NCI-H82 (cell line): ENCODE data around the gene MAT1A.
"Not testable (repeated sequence)": the region's sequence is repeated elsewhere in the genome, so short reads cannot be mapped to it uniquely, and the experiment has no call there.

Experiments
- DNase-seq: peaks from one replicate; lab custom pipeline; 2025; lab: John Stamatoyannopoulos, UW

The MAT1A gene

GRCh38 chr10:80264081-80265056, 25.1 kb downstream of the MAT1A start:
- DNase-seq = no peak

GRCh38 chr10:80261316-80262030, 28.0 kb downstream of the MAT1A start:
- DNase-seq = no peak

DNA sequence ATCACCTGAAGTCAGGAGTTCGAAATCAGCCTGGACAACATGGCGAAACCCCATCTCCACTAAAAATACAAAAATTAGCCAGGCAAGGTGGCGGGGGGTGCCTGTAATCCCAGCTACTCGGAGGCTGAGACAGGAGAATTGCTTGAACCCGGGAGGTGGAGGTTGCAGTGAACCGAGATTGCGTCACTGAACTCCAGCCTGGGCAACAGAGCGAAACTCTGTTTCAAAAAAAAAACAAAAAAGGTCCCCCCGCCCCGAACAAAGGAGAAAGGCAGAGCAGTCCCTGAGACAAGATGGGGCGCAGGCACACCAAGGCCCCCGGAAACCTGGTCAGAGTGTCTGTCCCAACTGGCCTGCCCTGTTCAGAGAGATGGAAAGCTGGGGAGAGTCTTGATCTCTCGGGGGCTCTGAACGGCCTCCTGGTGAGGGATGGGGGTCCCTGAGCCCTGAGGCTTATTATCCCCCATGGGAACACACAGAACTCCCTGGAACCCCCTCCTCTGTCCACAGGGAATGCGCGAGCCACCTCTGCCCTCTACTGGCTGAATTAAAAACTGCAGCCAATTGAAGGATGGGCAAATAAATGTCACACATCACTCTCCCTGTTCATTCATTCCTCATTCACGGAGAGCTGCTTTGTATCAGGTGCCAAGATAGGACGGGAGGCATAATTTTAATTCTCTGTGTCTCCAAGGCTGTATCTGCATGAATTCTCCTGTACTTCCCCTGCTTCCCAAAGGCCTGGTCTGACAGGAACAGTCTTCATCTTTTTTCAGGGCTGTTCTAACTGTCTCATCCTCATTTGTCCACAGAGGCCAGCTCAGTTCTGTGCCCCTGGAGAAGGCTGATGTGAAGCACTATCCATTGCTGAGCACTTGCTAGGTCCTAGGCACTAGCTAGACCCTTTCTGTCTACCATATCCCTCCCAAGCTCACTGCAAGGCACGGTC, 28.9 kb downstream of the MAT1A start:
- peak; percentile 49 for DNase-seq

- no peak for DNase-seq
These were observed 30.0 kb downstream of the MAT1A start for GRCh38 chr10:80259405-80259871.

DNA sequence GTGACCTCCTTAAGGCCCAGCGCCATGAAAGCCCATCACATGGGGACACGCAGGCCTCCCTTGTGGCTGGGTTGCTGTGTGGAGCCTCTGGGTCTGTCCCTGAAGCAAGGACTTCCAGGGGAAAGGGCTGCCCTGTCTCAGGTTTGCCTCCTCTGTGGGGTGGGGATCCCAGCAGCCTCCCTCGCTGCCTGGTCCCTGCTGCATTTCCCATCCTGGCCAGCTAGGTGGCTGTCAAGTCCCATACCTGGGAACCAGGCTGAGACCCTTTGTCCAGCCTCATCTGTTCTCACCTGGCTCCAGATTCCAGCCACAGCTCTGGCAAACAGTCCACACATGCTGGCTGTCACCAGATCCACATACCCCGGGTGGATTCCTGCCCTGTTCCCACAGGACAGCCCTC, 32.7 kb downstream of the MAT1A start:
- peak; percentile 62 for DNase-seq

- not testable (repeated sequence) for DNase-seq
These were observed 34.7 kb downstream of the MAT1A start for GRCh38 chr10:80254726-80255125.

DNA sequence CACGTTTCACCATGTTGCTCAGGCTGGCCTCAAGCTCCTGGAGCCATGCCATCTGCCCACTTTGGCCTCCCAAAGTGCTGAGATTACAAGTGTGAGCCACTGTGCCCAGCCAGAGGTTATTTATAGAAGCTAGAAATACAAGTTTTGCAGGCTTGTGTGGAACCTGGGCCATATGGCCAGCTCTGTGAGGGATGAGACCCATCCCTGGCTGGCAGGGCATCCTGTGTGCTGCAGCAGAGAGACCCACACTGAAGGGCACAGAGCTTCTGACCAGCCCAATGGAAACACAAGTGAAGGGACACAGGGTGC, 35.5 kb downstream of the MAT1A start:
- not testable (repeated sequence) for DNase-seq

DNA sequence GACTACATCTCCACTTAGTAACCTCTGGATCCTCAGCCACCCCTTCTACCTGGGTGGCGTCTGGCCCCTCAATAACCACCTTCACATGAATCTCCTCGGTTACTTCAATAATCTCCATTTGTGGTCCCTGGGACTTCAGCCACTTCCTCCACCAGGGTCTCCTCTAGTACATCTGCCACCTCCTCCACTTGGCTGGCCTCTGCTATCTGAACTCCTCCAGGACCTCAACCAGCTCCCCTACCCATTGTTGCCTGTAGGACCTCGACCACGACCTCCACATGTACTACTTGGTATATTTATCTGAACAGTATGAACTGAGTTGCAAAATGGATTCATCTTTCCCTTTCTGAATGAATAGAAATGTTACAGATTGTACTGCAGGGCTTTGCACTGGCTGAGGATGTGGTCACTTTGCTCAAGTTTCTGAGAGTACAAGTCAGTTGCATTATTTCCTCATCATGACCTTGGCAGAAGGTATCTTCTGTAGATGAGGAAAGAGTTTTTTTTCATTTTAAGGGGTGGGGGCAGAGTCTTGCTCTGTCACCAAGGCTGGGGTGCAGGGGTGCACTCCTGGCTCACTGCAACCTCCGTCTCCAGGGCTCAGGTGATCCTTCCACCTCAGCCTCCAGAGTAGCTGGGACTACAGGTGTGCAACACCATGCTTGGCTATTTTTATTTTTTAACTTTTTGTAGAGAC, 36.0 kb downstream of the MAT1A start:
- no peak for DNase-seq

- DNase-seq = no peak
These were observed 37.1 kb downstream of the MAT1A start for GRCh38 chr10:80252296-80252887.

DNA sequence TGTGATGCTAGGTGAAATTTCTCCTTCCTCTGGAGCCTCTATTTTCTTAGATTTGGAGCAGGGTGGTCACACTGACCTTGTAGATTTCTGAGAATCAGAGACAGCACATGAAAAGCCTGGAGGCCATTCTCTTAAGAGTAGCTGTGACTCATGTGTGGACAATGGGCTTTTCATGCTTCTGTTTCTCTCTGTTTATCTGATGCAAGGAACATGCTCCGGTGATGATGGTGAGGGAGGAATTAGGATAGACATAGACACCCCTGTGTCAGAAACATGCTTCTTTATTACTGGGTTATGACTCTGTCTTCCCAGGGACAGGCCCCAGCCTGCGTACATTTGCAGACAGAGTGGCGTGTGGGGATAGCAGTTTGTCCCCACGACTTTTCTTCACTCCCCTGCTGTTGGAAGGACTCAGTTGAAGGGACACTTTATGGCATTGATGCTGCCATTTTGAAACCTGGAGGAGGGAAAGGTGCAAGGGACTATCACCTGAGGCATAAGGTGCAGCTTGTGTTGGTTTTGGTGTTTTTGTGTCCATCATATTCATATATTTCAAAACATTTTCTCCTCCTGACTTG, 37.7 kb downstream of the MAT1A start:
- not testable (repeated sequence) for DNase-seq

DNA sequence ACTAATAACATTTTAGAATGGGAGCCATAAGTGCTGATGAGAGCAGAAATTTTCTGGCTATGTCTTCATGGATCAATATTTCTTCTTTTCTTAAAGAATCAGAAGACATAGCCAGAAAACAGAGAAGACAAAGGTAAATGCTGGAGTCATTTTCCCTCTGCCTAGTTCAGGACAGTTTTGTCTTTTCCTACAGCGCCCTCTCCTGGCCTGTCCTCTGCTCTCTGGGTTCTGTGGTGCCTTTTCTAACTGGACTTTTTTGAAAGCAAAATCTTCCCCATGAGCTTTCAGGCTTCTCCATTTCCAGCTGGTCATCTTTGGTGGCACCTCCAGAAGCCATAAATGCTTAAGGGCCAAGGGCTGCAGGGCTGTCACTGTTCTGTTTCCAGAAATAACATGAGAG, 39.1 kb downstream of the MAT1A start:
- not testable (repeated sequence) for DNase-seq

- not testable (repeated sequence) for DNase-seq
These were observed 39.6 kb downstream of the MAT1A start for GRCh38 chr10:80249906-80250305.

DNA sequence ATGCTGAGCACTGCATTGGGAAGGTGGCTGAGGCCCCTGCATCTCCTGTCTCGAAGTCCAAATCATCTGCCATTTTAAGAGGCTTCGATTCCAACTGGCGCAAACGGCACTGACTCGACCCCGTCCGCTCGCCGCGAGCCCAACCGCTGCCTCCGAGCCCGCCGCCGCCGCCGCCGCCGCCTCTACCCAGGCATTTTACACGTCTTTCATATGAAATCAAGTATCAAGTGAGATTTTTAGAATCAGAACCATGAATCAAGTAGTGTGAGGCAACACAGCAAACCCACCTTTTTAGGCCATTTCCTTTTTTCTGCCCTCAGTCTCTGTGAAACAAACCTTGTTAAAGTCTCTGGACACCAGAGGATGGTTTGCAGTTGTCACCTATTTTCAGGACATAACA, 41.8 kb downstream of the MAT1A start:
- DNase-seq = not testable (repeated sequence)

DNA sequence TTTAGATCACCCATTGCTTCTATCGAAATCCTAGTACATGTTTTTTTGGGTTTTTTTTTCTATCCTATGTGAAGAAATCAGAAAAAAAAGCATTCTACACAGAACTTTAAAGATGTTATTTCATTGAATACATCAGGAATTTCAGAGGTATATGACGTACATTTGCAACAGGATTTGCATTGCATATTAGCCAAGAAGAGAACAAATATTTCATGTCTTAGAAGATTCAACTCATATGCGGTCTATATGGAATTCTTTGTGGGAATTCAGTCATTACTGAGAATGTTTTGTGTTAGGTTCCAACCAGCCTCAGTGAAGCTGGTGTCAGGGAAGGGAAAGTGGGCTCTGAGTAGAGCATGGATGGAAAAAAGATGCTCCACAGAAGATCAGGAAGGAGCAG, 45.1 kb downstream of the MAT1A start:
- not testable (repeated sequence) for DNase-seq

DNA sequence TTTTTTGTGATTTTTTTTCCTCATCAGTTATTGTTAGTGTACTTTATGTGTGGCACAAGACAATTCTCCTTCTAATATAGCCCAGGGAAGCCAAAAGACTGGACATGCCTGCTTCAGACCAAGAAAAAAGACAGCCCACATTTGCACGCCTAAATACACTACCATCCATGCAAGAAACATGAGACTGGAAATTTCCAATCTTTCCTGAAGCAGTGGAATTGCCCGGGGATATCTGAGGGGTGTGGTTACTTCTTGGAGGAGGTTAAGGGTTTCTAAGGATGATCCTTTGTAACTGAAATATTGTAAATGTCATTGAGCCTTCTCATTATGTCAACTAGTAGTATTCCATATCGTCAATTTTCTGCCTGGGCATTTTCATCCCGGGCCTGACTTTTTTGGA, 47.1 kb downstream of the MAT1A start:
- DNase-seq = not testable (repeated sequence)

- DNase-seq = not testable (repeated sequence)
These were observed 53.0 kb downstream of the MAT1A start for GRCh38 chr10:80236457-80236856.

- peak; percentile 57 for DNase-seq
These were observed 54.9 kb downstream of the MAT1A start for GRCh38 chr10:80234331-80235235.

- not testable (repeated sequence) for DNase-seq
These were observed 55.6 kb downstream of the MAT1A start for GRCh38 chr10:80233871-80234270.

DNA sequence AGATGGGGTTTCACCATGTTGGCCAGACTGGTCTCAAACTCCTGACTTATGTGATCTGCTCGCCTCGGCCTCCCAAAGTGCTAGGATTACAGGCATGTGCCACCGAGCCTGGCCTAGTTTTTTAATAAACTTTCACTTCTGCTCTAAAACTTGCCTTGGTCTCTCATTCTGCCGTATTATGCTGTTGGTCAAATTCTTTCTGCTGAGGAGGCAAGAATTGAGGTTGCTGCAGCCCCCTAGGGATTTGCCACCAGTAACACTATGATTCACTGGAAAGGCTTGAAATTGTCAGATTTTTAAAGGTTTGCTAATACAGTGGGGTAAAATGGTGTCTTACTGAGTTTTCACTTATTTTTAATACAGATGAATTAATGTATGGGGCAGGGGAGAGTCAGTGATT, 62.7 kb downstream of the MAT1A start:
- not testable (repeated sequence) for DNase-seq
